SHP77 treated with DMSO at 0.1 percent for 48 hours (cell line): Measurements from ENCODE around the gene CLDN24.

Experiments
- DNase-seq: peaks from one replicate; lab custom pipeline; 2025; lab: John Stamatoyannopoulos, UW

The CLDN24 gene

DNA sequence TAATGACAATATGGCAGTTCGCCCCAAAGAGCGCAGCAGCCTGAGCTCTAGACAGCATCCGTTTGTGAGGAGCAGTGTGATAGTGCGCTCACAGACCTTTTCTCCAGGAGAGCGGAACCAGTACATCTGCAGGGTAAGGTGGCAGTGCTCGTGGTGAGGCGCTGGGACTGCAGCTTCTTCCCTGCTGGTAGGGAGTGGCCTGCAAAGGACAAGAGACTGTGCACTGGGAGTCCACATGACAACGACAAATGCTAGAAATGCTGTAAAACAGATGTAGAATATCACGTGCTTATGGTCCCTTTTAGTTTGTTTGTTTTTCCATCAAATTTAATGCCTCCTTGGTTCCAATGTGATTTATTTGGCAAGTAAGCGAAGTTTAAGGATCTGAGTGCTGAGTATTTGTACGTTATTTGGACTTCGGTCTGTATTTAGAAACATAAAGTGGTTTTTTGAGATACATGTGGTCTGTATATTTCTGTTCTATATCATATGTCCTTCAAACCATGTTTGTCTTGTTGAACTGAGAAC, 37.9 kb downstream of the CLDN24 start:
- no peak for DNase-seq

DNA sequence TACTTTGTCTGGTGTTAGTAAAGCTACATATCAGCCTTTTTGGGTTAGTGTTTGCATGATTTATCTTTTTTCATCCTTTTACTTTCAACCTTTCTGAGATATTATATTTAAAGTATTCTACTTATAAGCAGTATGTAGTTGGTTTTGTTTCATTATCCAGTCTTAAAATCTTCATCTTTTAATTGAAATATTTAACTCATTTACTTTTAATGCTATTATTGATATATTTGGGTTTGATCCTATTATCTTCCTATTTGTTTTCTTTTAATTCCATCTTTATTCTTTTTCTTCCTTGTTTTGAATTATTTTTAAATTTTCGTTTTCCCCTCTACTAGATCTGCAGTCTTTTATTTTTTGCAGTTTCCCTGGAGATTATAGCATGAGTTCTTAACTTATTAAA, 46.1 kb downstream of the CLDN24 start:
- DNase-seq, result no peak

DNA sequence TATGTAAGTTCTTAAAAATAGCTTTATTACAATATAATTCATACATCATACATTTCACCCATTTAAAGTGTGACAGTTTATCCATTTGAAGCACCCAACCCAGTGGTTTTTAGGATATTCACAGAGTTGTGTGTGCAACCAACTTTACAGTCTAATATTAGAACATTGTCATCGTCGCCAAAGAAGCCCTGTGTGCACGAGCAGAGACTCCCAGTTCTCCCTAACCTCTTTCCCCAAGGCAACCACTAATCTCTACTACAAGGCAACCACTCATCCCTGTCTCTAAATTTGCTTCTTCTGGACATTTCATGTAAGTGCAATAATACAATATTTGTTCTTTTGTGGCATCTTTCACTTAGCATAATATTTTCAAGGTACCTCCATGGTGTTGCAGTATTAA, 49.8 kb downstream of the CLDN24 start:
- DNase-seq, result no peak
